HFF-Myc (cell line): ENCODE data around the gene F7.

Source experiments
- DNase-seq: peaks from one replicate; pipeline ENCODE4 v3.0.0-alpha.2; 2011; ENCODE audit warnings: low read depth; ENCODE audit errors: extremely low read depth
- H3K4me3 ChIP-seq: replicated peaks from 2 replicates; pipeline ENCODE4 v1.5.1; 2011; ENCODE audit warnings: low read depth, mild to moderate bottlenecking, control low read depth, low read length
- TF ChIP-seq, protein P1 (sequence below): IDR thresholded peaks from 2 replicates; pipeline ENCODE4 v1.5.1; 2012; ENCODE audit warnings: mild to moderate bottlenecking, low read depth, low read length, control low read depth; ENCODE audit errors: missing control alignments

F7 gene

DNA sequence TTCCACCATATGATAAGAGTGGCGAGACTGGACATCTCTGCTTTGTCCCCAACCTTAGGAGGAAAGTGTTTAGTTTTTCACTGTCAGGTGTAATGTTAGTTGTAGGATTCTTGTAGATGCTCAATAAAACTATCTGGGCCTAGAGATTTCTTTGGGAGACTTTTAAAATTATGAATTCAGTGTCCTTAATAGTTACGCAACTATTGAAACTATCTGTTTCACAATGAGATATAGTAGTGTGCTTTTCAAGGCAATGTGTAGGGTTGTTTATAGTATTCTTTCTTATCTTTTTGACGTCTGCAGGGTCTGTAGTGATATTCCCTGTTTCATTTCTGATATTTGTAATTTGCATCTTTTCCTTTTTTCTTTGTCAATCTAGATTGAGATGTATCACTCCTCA is 33.2 kb upstream of the F7 start:
- TF ChIP-seq, protein P1, sequence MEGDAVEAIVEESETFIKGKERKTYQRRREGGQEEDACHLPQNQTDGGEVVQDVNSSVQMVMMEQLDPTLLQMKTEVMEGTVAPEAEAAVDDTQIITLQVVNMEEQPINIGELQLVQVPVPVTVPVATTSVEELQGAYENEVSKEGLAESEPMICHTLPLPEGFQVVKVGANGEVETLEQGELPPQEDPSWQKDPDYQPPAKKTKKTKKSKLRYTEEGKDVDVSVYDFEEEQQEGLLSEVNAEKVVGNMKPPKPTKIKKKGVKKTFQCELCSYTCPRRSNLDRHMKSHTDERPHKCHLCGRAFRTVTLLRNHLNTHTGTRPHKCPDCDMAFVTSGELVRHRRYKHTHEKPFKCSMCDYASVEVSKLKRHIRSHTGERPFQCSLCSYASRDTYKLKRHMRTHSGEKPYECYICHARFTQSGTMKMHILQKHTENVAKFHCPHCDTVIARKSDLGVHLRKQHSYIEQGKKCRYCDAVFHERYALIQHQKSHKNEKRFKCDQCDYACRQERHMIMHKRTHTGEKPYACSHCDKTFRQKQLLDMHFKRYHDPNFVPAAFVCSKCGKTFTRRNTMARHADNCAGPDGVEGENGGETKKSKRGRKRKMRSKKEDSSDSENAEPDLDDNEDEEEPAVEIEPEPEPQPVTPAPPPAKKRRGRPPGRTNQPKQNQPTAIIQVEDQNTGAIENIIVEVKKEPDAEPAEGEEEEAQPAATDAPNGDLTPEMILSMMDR: no peak
- DNase-seq: no peak
- no peak overlapping the region for H3K4me3 ChIP-seq

DNA sequence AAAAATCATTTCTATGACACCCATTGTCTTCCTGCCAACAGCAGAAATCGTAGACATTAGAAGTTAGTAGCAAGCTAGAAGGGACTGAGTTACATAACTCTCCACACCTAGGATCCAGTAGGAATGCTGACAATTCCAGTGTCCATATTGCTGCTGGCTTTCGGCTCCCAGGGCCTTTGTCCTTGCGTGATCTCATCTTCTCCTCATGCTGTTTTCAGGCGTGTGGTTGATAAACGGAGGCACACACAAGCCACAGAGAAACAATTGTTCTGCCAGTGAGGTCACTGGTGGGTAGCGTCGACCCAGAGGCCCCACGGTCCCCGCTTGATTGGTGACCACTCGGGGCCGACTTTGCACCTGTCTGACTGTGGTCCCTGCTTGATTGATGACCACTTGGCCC is 31.6 kb upstream of the F7 start:
- no peak for DNase-seq
- H3K4me3 ChIP-seq: no peak overlapping the region
- TF ChIP-seq, protein P1: no peak

DNA sequence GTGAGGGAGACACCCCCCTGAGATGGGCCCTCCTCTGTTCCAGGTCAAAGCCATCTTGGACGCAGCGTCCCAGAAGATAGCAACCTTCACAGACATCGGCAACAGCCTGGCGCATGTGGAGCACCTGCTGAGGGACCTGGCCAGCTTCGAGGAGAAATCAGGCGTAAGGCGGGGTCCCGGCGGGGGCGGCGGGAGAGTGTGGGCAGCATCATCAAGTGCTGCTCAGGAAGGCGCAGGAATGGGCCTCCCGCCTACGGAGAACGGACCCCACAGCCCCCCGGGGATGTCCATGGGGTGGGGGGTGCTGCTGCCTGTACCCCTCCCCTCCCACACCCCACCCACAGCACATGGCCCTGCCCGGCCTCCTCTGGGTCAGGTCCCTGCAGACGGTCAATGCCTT is 31.2 kb upstream of the F7 start:
- DNase-seq: no peak
- H3K4me3 ChIP-seq: no peak overlapping the region
- TF ChIP-seq, protein P1: no peak

DNA sequence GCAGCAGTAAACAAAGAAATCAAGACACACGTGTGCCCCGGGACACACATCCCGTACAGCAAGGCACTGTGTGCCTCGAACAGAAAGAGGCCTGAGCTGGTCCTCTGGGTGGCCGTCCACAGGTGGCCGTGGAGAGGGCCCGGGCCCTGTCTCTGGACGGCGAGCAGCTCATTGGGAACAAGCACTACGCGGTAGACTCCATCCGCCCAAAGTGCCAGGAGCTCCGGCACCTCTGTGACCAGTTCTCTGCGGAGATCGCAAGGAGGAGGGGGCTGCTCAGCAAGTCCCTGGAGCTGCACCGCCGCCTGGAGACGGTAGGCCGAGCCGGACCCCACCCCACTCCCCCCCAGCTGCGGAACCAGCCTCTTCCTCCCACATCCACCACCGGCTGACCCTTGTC is 30.7 kb upstream of the F7 start:
- H3K4me3 ChIP-seq: no peak overlapping the region
- DNase-seq: no peak
- TF ChIP-seq, protein P1: no peak

DNA sequence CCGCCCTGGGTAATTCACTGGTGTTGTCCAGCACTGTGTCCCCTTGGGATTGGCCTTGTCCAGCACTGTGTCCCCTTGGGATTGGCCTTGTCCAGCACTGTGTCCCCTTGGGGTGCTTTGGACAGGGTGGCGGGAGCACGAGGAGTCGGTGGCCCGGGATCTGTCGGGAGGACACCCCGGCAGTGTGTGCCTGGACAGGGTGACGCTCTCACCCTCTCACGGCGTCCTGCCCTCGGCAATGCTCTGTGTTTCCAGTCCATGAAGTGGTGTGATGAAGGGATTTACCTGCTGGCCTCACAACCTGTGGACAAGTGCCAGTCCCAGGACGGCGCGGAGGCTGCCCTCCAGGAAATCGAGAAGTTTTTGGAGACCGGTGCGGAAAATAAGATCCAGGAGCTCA is 29.9 kb upstream of the F7 start:
- no peak overlapping the region for H3K4me3 ChIP-seq
- no peak for DNase-seq
- TF ChIP-seq, protein P1: no peak

DNA sequence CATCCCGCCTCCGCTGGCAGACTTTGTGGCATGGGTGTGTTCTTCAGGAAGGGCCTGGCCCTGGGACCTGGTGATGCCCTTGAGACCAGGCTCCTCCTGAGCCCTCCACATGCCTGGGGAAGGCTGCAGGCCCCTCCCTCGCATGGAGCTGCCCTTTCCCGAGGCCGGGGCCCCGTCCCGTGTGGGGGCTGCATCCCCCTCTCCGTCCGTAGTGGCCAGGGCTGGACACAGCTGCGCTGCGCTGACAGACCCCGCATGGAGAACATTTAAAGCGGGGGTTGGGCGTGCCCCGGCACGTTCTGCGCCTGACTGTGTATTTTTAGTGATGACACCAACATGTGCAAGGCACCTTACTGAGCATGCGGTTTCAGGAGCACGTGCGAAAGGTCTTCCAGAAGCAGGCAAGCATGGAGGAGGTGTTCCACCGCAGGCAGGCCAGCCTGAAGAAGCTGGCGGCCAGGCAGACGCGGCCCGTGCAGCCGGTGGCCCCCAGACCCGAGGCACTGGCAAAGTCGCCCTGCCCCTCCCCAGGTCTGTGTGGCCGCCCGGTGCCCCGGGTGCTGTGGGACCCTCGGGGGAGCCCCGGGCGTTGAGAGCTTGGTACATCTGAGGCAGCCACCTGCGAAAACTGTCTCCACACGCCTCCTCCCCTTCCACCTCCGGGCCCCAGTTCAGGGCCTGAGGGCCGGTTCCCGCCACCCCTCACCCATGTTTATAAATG is 28.8 kb upstream of the F7 start:
- DNase-seq: no peak
- TF ChIP-seq, protein P1: no peak
- no peak overlapping the region for H3K4me3 ChIP-seq

DNA sequence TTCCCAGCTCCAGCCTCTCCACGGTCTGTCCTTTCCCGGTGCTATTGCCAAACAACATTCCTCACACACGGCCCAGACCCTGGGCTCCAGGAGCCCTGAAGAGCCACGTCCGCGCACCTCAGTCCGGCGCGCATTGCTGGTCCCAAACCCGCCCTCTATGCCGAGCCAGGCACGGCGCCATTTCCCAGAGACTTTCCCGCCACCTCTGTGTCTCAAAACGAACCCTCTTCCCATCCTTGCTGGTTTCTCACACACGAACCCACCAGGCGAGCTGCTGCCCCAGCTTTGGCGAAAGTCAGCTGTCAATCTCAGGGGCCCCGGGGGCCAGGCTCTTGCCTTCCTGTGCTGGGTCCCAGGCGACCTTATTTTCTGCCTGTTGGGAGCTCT is 28.0 kb upstream of the F7 start:
- TF ChIP-seq, protein P1: no peak
- H3K4me3 ChIP-seq: no peak overlapping the region
- DNase-seq: no peak
